ENCODE measurements around the gene ZSCAN2.
A peak's percentile ranks its signal among the peaks of the same experiment; 100 is the strongest.

Gene ZSCAN2

DNA sequence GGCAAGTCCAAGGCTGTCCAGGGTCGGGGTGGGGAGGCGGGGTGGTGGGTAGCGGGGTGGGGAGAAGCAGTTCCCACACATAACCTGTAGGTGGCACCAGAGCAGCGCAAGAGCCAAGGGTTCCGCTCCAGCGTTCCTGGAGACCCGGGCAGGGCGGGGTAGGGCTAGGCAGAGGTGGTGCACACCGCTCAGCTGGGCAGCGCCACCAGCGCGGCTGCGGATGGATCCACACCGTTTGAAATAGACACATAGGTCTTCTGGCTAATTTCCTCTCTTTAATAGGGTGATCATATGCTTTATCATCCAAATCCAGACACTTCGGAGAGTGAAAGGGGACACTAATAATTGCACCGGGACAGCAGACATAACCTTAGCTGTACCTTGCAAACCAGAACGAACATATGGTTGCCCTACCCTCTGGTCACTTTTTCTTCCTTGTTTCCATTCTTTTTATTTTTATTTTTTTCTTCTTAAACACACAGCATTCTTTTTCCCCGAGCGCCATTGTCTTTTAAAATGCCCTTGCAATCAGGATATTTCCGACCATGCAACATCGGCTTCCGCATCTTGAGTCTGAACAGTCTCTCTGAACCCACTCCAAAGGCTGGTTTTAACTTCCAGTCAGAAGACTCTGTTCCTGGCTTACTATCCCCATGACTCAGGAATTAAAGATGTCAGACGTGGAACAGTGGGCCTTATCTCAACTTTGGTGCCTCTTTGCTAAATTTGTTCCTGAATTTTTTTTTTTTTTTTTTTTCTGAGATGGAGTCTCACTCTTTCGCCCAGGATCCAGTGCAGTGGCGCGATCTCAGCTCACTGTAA lies 12.5 kb upstream of the ZSCAN2 start:
- FAIRE-seq = peak; percentile 50
- peak; percentile 67 for DNase-seq (ENCODE audit: insufficient read length, low spot score)
- TF ChIP-seq POLR2A (IDR thresholded peaks at IDR 0.05; ENCODE audit: low read depth, low read length) = no peak

DNA sequence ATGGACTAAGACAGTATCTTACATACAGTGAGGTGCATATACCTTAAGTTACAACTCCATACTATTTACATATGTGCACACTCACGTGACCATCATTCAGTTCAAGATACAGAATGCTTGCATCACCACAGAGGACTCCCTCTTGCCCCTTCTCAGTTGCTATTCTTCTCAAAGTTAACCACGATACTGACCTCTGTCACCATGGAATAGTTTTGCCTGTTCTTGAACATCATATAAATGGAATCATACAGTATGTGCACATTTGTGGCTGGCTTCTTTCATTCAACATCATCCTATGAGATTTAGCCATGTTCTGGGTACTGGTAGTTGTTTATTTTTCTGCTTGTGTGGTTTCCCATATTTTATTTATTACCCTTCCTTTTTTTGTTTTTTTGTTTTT lies 10.4 kb upstream of the ZSCAN2 start:
- DNase-seq (ENCODE audit: insufficient read length, low spot score) (no peak), FAIRE-seq (no peak)
- TF ChIP-seq POLR2A (IDR thresholded peaks at IDR 0.05; ENCODE audit: low read depth, low read length) = no peak

GRCh38 chr15:84591815-84592214 lies 9.0 kb upstream of the ZSCAN2 start:
- DNase-seq (ENCODE audit: insufficient read length, low spot score) (no peak), FAIRE-seq (no peak)

DNA sequence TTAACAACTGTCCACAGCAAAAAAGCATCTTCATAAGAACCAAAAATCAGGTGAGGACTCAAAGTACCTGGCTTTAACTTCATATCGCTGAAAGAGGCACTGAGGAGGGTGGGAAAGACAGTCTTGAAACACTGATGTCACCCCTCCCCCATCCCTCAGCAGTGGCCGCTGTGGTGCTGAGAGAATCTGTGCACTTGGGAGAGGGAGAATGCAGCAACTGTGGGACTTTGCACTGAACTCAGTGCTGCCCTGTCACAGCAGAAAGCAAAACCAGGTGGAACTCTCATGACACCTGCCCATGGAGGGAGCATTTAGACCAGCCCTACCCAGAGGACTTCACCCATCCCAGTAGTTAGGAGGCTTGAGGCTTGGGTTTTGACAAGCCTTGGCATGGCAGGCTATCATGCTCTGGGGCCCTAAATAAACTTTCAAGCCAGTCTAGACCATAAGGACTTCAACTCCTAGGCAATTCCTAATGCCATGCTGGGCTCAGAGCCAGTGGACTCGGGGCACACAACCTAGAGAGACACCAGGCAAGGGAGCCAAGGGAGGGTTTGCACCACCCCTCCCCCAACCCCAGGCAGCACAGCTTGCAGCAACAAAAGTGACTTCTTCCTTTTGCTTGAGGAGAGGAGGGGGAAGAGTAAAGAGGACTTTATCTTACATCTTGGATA lies 6.1 kb upstream of the ZSCAN2 start:
- DNase-seq (ENCODE audit: insufficient read length, low spot score) = no peak
- TF ChIP-seq POLR2A (IDR thresholded peaks at IDR 0.05; ENCODE audit: low read depth, low read length) = no peak
- FAIRE-seq = no peak

More at GRCh38 chr15:84591815-84592214, 9.0 kb upstream of the ZSCAN2 start:
- TF ChIP-seq POLR2A (IDR thresholded peaks at IDR 0.05; ENCODE audit: low read depth, low read length) = no peak

- FAIRE-seq = no peak
- TF ChIP-seq POLR2A (IDR thresholded peaks at IDR 0.05; ENCODE audit: low read depth, low read length) = no peak
- no peak for DNase-seq (ENCODE audit: insufficient read length, low spot score)
Observed at GRCh38 chr15:84595660-84596059, 5.1 kb upstream of the ZSCAN2 start.

GRCh38 chr15:84597296-84597695 lies 3.5 kb upstream of the ZSCAN2 start:
- no peak for TF ChIP-seq POLR2A (IDR thresholded peaks at IDR 0.05; ENCODE audit: low read depth, low read length)
- DNase-seq (ENCODE audit: insufficient read length, low spot score) (no peak), FAIRE-seq (no peak)

- no peak for FAIRE-seq
- TF ChIP-seq POLR2A (IDR thresholded peaks at IDR 0.05; ENCODE audit: low read depth, low read length) = no peak
- DNase-seq (ENCODE audit: insufficient read length, low spot score) = no peak
Observed at GRCh38 chr15:84598250-84598649, 2.6 kb upstream of the ZSCAN2 start.

GRCh38 chr15:84598993-84599392 lies 1.8 kb upstream of the ZSCAN2 start:
- FAIRE-seq = no peak
- peak; percentile 33 for DNase-seq (ENCODE audit: insufficient read length, low spot score)
- no peak for TF ChIP-seq POLR2A (IDR thresholded peaks at IDR 0.05; ENCODE audit: low read depth, low read length)

DNA sequence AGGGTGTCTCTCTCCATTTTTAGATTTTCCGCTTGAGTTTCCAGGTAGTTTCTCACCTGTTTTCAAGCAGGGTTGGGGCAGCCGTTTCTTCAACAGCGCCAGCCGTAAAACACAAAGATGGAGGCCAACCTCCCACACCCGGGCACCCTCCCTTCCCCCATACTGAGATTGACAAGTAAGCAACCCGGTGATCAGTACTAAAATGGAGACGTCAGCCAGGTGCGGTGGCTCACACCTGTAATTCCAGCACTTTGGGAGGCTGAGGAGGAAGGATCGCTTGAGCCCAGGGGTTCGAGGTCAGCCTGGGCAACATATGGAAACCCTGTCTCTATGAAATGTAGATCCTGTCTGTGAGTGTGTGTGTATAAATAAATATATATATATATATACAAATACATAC lies 903 bp upstream of the ZSCAN2 start:
- FAIRE-seq (no peak), DNase-seq (ENCODE audit: insufficient read length, low spot score) (no peak)

GRCh38 chr15:84600331-84600686 lies 500 bp upstream of the ZSCAN2 start:
- FAIRE-seq = no peak
- TF ChIP-seq POLR2A (IDR thresholded peaks at IDR 0.05; ENCODE audit: low read depth, low read length) = no peak
- DNase-seq (ENCODE audit: insufficient read length, low spot score) = peak; percentile 61

More for the DNA sequence above, 903 bp upstream of the ZSCAN2 start:
- no peak for TF ChIP-seq POLR2A (IDR thresholded peaks at IDR 0.05; ENCODE audit: low read depth, low read length)

DNA sequence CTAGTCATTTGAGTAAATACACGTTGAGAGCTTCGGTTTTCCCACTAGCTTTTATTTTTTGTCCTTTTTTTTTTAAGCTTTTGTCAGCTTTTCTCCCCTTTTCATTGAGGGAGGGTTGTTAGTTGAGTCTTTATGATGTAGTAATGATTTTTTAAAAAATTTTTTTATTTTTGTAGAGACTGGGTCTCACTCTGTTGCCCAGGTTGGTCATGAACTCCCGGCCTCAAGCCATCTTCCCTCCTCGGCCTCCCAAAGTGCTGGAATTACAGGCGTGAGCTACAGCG lies 688 bp downstream of the ZSCAN2 start:
- no peak for TF ChIP-seq POLR2A (IDR thresholded peaks at IDR 0.05; ENCODE audit: low read depth, low read length)
- FAIRE-seq (no peak), DNase-seq (ENCODE audit: insufficient read length, low spot score) (no peak)

DNA sequence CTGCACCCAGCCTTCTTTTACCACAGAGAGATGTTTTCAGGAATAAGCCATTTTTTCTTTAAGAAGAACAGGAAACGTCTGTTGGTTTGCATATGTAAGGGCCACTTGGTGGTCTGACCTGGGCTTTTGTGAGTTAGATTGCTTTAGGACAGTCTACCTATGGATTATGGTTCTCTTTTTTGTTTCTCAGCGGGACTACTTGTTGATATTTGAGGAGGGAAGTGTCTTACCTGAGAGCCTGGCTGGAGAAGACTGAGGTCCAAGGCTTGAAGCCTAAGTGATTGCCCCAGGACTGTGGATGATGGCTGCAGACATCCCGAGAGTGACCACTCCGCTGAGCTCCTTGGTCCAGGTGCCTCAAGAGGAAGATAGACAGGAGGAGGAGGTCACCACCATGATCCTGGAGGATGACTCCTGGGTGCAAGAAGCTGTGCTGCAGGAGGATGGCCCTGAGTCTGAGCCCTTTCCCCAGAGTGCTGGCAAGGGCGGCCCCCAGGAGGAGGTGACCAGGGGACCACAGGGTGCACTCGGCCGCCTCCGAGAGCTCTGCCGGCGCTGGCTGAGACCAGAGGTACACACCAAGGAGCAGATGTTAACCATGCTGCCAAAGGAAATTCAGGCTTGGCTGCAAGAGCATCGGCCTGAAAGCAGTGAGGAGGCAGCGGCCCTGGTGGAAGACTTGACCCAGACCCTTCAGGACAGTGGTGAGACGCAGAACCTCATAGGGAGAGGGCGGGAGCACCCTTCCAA lies 3.0 kb downstream of the ZSCAN2 start:
- FAIRE-seq = no peak

GRCh38 chr15:84604826-84605553 lies 4.2 kb downstream of the ZSCAN2 start:
- no peak for TF ChIP-seq POLR2A (IDR thresholded peaks at IDR 0.05; ENCODE audit: low read depth, low read length)
- FAIRE-seq (no peak), DNase-seq (ENCODE audit: insufficient read length, low spot score) (no peak)

More for the DNA sequence above, 3.0 kb downstream of the ZSCAN2 start:
- TF ChIP-seq POLR2A (IDR thresholded peaks at IDR 0.05; ENCODE audit: low read depth, low read length) = no peak
- no peak for DNase-seq (ENCODE audit: insufficient read length, low spot score)

GRCh38 chr15:84605554-84605882 lies 4.7 kb downstream of the ZSCAN2 start:
- FAIRE-seq (no peak), DNase-seq (ENCODE audit: insufficient read length, low spot score) (no peak)
- TF ChIP-seq POLR2A (IDR thresholded peaks at IDR 0.05; ENCODE audit: low read depth, low read length) = no peak
